ENCODE data around the gene BORCS8. TPM values are rescaled to one million over a fixed set of nuclear protein-coding genes. Genes with fewer than 3 reads are reported as not detected.

BORCS8 gene
- total RNA-seq, 4 donors from 2014 or later, result 9.4 to 28.8 (median 14.7) TPM

DNA sequence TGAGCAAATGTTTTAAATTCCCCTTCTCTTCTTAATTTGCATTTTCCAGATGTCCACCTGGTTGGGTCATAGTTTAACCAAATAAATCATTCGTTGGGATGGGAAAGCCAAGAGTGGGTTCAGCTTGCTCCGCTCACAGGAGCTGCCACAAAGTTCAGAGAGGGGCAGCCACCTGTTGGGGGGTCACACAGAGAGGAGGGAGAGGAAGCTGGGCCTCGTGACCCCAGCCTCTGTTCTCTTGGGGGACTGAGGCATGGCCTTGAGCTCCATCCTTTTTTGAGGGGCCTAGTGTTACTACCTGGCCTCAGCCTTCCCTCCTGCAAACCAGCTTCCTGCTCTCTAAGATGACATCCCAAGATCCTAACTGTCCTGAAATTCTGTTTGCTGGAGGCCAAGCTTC, 24.3 kb downstream of the BORCS8 start:
- no peak overlapping the region for H3K27ac ChIP-seq
- no peak for ATAC-seq
- H3K9me3 ChIP-seq, result no peaks in the 10 kb centered on the region
- WGBS, 2 donors (ENCODE audit: low coverage in 1 of 2), result 72 to 80% methylated on average over 1 to 3 of the region's 3 CpGs
- H3K4me1 ChIP-seq, result peaks cover 0 to 20% (median 0%) of the 10 kb centered on the region in 3 donors
- peaks cover 0 to 10% of the 10 kb centered on the region in 2 donors for H3K36me3 ChIP-seq
- peaks cover 24% of the 10 kb centered on the region for H3K27me3 ChIP-seq
- H3K4me3 ChIP-seq, result no peak overlapping the region
- TF ChIP-seq POLR2AphosphoS5 (IDR thresholded peaks at IDR 0.05), result no peak
- TF ChIP-seq POLR2A (IDR thresholded peaks at IDR 0.05), result no peak
- no peak for TF ChIP-seq EP300 (IDR thresholded peaks at IDR 0.05)
- TF ChIP-seq CTCF (IDR thresholded peaks at IDR 0.05), result no peak

GRCh38 chr19:19165396-19165795, 26.6 kb downstream of the BORCS8 start:
- WGBS, 2 donors (ENCODE audit: low coverage in 1 of 2), result 89% methylated on average over 1 of the region's 1 CpG; no CpG with 5 or more reads in 1 of the 2 donors
- no peaks in the 10 kb centered on the region for H3K36me3 ChIP-seq
- TF ChIP-seq POLR2AphosphoS5 (IDR thresholded peaks at IDR 0.05) (no peak), POLR2A (IDR thresholded peaks at IDR 0.05) (no peak), CTCF (IDR thresholded peaks at IDR 0.05) (no peak), EP300 (IDR thresholded peaks at IDR 0.05) (no peak)
- H3K4me3 ChIP-seq, result no peak overlapping the region
- ATAC-seq, result no peak
- peaks cover 0 to 9% (median 0%) of the 10 kb centered on the region in 3 donors for H3K4me1 ChIP-seq
- no peaks in the 10 kb centered on the region for H3K9me3 ChIP-seq
- H3K27ac ChIP-seq, result no peak overlapping the region
- peaks cover 12% of the 10 kb centered on the region for H3K27me3 ChIP-seq

DNA sequence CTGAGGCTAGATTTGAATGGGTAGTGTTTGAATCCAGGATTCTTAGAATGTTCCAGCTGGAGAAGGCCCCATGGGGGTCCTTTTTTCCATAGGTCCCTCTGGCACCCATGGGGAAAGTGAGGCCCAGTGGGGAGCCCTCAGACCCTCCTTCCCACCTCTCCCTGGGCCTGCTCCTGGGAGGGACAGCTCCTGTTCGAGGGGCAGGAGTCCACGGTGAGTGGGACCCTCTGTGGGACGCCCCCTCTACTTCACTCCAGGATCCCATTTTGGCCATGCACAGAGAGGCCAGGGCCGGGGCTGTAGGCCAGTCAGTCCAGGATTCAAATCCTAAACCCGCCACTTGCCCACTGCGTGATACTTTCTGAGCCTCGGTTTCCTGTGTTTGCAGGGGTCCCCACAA, 29.5 kb downstream of the BORCS8 start:
- H3K4me1 ChIP-seq, result no peaks in the 10 kb centered on the region
- no peak for TF ChIP-seq POLR2A (IDR thresholded peaks at IDR 0.05)
- TF ChIP-seq CTCF (IDR thresholded peaks at IDR 0.05), result no peak
- TF ChIP-seq EP300 (IDR thresholded peaks at IDR 0.05), result no peak
- no peak for TF ChIP-seq POLR2AphosphoS5 (IDR thresholded peaks at IDR 0.05)
- WGBS, 2 donors (ENCODE audit: low coverage in 1 of 2), result 90 to 93% methylated on average over 2 to 3 of the region's 7 CpGs
- no peak overlapping the region for H3K27ac ChIP-seq
- no peaks in the 10 kb centered on the region for H3K36me3 ChIP-seq
- no peak for ATAC-seq
- no peaks in the 10 kb centered on the region for H3K9me3 ChIP-seq
- H3K27me3 ChIP-seq, result no peaks in the 10 kb centered on the region
- H3K4me3 ChIP-seq, result no peak overlapping the region

DNA sequence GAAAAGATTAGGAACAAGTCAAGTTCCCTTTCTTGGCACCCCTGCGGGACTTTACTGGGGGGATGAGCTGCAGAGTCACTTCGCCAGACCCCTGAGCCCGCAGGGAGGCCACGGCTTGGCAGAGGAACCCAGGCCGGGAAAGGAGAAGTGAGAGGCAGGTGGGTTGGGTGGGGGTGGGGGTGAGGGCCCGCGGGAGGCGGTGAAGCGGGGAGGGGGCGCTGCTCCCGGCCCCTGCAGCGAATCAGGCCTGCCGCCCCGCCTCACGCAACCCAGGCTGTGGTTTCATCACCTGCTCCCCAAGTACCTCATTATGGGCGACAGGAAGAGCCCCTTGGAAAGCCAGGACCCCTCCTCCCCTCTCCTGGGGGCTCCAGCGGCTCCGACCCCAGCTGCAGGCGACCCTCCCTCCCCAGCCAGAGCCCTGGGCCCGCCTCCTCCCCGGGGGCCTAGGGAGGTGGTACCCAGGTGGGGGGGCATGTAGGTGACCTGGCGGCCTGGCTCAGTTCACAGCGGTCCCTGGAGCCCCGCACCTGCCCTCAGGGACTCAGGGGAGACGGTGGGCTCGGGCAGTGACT, 31.4 kb downstream of the BORCS8 start:
- H3K4me3 ChIP-seq, result no peak overlapping the region
- H3K27me3 ChIP-seq, result no peaks in the 10 kb centered on the region
- peaks cover 0 to 19% of the 10 kb centered on the region in 2 donors for H3K36me3 ChIP-seq
- ATAC-seq, result no peak
- H3K27ac ChIP-seq, result no peak overlapping the region
- no peaks in the 10 kb centered on the region for H3K4me1 ChIP-seq
- WGBS, 2 donors (ENCODE audit: low coverage in 1 of 2), result 80% methylated on average over 1 of the region's 26 CpGs; no CpG with 5 or more reads in 1 of the 2 donors
- no peaks in the 10 kb centered on the region for H3K9me3 ChIP-seq
- TF ChIP-seq POLR2A (IDR thresholded peaks at IDR 0.05), result no peak
- TF ChIP-seq POLR2AphosphoS5 (IDR thresholded peaks at IDR 0.05), result no peak
- TF ChIP-seq CTCF (IDR thresholded peaks at IDR 0.05), result no peak
- no peak for TF ChIP-seq EP300 (IDR thresholded peaks at IDR 0.05)

DNA sequence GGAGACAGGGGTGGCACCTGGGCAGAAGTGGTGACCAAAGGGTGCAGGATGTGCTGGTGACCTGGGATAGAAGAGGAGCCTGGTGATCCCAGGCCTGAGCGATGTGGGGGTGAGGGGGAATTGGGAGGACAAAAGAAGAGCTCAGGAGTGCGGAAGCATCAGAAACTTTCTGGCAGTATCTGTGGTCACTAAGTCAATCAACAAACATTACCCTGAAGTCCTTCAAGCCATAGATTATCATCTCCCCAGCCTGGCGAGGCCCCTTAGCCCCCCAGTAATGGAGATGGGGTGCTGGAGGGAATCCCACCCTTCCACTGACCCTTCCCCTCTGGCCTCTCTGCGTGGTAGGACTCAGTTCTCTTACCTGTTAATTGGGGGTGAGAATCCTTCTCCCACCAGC, 32.4 kb downstream of the BORCS8 start:
- TF ChIP-seq EP300 (IDR thresholded peaks at IDR 0.05), result no peak
- TF ChIP-seq CTCF (IDR thresholded peaks at IDR 0.05), result no peak
- no peak for TF ChIP-seq POLR2AphosphoS5 (IDR thresholded peaks at IDR 0.05)
- no peak for TF ChIP-seq POLR2A (IDR thresholded peaks at IDR 0.05)
- Histone ChIP-seq H3K9me3 (no peaks in the 10 kb centered on the region), H3K36me3 (peaks cover 0 to 21% of the 10 kb centered on the region in 2 donors), H3K4me3 (no peak overlapping the region), H3K27me3 (no peaks in the 10 kb centered on the region), H3K4me1 (no peaks in the 10 kb centered on the region), H3K27ac (no peak overlapping the region)
- 76 to 100% methylated on average over 2 to 4 of the region's 4 CpGs for WGBS, 2 donors (ENCODE audit: low coverage in 1 of 2)
- no peak for ATAC-seq

Measured in gastroesophageal sphincter (tissue), 4 donors.